ENCODE measurements around the gene ZNF57.
"Not testable (repeated sequence)": the region's sequence is repeated elsewhere in the genome, so short reads cannot be mapped to it uniquely, and the experiment has no call there.

ZNF57 gene

GRCh38 chr19:2902590-2903218 lies 2.0 kb downstream of the ZNF57 start:
- no peak for DNase-seq

DNA sequence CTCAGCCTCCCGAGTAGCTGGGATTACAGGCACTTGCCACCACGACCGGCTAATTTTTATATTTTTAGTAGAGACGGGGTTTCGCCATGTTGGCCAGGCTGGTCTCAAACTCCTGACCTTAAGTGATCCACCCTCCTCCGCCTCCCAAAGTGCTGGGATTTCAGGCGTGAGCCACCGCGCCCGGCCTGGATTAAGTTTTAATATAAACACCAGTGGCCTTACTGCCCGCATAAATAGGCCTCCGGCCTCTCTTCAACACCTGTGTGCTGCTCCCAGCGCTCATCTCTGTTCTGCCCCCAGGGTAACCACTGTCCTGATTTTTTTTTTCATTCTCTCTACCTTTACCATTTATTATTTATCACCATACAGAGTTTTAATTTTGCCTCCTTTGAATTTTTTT lies 2.6 kb downstream of the ZNF57 start:
- not testable (repeated sequence) for DNase-seq

- DNase-seq: no peak
These were observed 5.3 kb downstream of the ZNF57 start for GRCh38 chr19:2905918-2906519.

GRCh38 chr19:2906631-2907195 lies 6.0 kb downstream of the ZNF57 start:
- no peak for DNase-seq

GRCh38 chr19:2912306-2912705 lies 11.6 kb downstream of the ZNF57 start:
- no peak for DNase-seq

- DNase-seq: no peak
These were observed 16.8 kb downstream of the ZNF57 start for GRCh38 chr19:2917275-2918184.

DNA sequence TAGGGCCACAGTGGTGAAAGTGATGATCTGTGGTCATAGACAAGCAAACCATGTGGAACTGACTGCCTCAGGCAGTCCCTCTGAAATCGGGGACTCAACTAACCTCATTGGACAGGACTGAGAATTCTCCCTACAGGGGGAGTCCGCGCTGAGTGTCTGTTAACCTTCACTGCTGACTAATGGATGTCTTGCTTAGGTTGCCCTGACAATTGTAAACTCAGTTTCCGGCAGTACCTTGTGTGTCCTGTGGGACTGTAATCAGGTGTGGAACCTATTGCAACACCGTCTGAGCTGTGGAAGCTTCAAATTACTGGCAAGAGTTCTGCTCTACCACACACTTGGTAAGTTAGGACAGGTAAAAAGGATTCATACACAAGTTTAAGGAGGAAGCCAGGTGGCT lies 22.3 kb downstream of the ZNF57 start:
- DNase-seq: peak; percentile 21

DNA sequence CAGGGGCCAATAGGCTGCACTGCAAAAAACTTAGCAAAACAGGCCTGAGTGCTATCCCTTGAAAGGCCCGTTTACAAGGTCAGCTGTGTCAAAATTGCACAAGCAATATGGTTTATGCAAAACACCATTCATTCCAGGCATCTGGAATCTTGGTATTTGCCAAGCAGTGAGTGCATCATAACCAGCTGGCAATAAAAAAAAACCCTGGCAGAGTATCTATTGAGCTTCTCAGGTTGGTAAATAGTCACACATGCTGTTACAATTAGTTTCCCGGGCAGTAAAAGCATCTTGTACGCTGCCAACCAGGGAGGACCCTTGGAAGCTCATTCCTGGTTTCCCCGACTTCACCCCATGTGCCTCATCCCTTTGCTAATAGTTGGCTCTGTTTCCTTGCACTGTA lies 22.8 kb downstream of the ZNF57 start:
- peak; percentile 45 for DNase-seq

DNA sequence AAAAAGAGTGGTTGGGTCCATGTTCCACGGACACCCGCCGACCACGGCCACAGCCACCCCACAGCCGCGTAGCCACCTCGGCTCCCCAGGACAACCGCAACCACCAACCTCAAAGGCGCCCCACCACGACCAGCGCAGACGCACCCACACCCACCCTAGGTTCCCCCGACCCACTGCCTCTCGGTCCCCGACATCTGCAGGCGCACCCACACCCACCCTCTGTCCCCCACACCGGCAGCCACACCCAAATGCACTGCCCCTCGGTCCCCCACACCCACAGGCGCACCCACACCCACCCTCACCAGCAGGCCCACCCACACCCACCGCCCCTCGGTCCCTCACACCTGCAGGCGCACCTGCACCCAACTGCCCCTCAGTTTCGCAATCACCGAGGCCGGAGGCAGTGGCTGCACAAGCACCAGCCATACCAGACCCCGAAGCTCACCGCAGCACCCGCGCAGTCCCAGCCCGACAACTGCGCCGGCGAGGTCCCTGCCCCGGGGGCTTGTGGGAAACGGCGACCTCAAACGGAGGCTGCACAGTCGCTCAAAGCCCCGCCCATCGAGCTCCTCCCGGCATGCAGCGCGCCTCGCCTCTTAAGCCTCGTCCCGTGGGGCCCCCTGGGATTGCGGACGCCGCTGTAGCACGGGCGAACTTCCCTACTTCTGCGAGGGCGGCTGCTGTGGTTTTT lies 25.8 kb downstream of the ZNF57 start:
- no peak for DNase-seq

DNA sequence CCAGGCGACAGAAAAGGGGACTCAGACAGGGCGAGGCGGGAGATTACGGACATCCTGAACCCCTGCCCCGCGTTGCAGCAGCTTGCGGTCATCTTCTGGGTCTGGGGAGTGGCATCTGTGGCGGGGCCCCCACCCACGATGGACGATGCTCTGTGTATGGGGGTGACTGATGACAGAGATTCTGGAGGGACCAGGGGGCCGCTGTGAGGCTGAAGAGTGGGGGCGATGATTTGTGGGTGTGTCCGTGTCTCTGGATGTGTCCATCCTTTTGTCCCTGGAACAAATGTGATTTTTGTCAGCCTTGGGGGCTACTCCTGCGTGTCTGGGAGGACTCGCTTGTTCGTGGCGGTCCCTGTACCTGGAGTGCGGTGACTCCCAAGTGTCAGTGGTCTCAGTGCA lies 26.3 kb downstream of the ZNF57 start:
- DNase-seq: no peak

- no peak for DNase-seq
These were observed 32.8 kb downstream of the ZNF57 start for GRCh38 chr19:2933490-2933910.

- DNase-seq: not testable (repeated sequence)
These were observed 35.1 kb downstream of the ZNF57 start for GRCh38 chr19:2935863-2936262.

GRCh38 chr19:2942928-2943640 lies 42.4 kb downstream of the ZNF57 start:
- DNase-seq: no peak

DNA sequence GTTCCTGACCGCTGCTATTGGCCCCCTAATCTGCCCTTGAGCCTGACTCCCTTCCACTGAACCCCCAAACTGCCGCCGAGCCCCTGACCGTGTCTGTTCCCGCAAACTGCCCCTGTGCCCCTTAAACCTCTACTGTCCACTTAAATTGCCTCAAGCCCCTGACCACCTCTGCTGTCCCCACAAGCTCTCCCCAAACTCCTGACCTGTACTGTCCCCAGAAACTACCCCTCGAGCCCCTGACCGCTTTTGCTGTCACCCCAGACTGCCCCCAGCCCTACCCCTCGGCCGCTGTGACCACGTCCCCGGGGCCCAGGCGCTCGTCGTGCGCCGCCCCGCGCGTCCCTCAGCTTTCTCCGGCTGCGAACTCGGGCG lies 43.7 kb downstream of the ZNF57 start:
- no peak for DNase-seq

DNA sequence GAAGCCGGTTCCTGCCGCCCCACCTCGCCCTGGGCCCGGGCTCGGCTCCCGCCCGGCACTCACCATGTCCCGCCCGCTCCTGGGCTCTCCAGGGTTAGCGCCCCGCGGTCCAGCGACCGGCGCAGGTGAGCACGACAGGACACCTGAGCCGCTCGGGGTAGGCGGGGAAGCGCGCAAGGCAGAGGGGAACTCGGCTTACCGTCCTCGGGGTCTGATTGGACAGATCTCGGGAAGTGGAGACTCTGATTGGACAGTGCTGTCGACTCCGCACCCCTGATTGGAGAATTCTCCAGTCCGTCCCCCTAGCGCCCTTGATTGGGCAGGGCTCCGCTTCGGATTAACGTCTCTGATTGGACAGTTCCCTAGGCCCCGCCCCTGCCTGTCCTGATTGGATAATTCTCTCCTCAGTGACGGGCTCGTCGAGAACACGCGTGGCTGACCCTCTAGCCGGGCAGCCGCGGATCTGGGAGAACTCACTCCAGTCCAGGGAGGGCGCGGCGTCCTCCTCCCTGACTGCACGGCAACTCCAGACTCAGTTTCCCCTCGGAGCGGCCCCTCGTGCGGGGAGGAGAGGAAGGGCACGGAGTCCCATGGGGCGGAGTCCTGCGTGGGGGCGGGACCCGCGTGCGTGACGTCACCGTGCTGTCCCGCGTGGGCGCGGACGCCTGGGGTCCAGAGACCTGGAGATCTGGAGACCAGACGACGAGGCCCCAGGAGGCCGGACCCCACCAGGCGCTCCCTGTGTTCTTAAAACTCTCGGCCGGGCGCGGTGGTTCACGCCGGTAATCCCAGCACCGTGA lies 44.2 kb downstream of the ZNF57 start, which contains the start of gene ZNF77:
Gene ZNF77, minus strand, starts transcription at position 197 of the 800 bp plus-strand sequence. Its CDS starts 131 bp downstream, at position 66.
- peak; percentile 98 for DNase-seq

- DNase-seq: no peak
These were observed 45.0 kb downstream of the ZNF57 start for GRCh38 chr19:2945575-2946184.

DNA sequence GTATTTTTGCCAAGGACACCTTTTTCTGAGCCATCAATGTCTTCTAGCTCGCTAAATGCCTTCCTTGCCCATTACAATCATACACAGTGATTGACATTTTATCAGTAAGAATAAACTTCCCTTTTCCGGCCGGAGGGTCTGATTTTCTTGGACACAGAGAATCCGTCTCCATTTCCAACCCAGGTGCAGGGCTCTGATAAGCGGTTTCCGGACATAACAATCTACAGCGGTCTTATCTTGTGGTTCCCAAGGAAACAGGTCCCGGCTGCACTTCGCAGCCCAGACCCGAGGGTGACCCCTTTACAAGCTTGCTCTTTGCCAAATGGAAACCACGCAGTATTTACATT lies 49.2 kb downstream of the ZNF57 start:
- DNase-seq: peak; percentile 73

GRCh38 chr19:2950286-2951124 lies 49.8 kb downstream of the ZNF57 start:
- peak; percentile 96 for DNase-seq

- no peak for DNase-seq
These were observed 52.3 kb downstream of the ZNF57 start for GRCh38 chr19:2952953-2953481.

DNA sequence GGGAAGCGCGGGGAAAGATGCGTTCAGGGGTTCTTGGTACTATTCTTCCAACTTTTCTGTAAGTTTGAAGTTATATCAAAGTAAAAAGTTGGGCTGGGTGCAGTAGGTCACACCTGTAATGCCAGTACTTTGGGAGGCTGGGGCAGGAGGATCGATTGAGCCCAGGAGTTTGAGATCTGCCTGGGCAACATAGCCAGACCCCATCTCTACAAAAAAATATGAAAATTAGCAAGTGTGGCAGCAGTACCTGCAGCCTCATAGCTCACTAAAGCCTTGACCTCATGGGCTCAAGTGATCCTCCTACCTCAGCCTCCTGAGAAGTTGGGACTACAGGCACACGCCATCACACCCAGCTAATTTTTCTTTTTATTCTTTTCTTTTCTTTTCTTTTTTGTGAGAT lies 56.4 kb downstream of the ZNF57 start:
- DNase-seq: no peak
